Measurements from ENCODE around the gene SCAMP5. TPM values are rescaled to one million over a fixed set of nuclear protein-coding genes. Genes with fewer than 3 reads are reported as not detected.

Gene SCAMP5
- total RNA-seq, 1 donor from 2014 or later = 13.9 TPM

GRCh38 chr15:75030023-75030413 lies 34.7 kb downstream of the SCAMP5 start:
- TF ChIP-seq CTCF (IDR thresholded peaks at IDR 0.05; ENCODE audit: insufficient read depth, low read length, poor library complexity, severe bottlenecking) = no peak
- H3K4me3 ChIP-seq (ENCODE audit: low read depth, low read length) = no peak overlapping the region
- DNase-seq (ENCODE audit: low read depth) = no peak
- H3K27me3 ChIP-seq (ENCODE audit: control insufficient read depth, insufficient read depth, low read length) = no peaks in the 10 kb centered on the region
- no peaks in the 10 kb centered on the region for H3K36me3 ChIP-seq (ENCODE audit: control insufficient read depth, insufficient read depth, low read length)

GRCh38 chr15:75030424-75030823 lies 35.1 kb downstream of the SCAMP5 start:
- H3K4me3 ChIP-seq (ENCODE audit: low read depth, low read length) = no peak overlapping the region
- H3K27me3 ChIP-seq (ENCODE audit: control insufficient read depth, insufficient read depth, low read length) = no peaks in the 10 kb centered on the region
- TF ChIP-seq CTCF (IDR thresholded peaks at IDR 0.05; ENCODE audit: insufficient read depth, low read length, poor library complexity, severe bottlenecking) = no peak
- no peaks in the 10 kb centered on the region for H3K36me3 ChIP-seq (ENCODE audit: control insufficient read depth, insufficient read depth, low read length)
- DNase-seq (ENCODE audit: low read depth) = no peak

GRCh38 chr15:75031848-75032247 lies 36.5 kb downstream of the SCAMP5 start:
- H3K27me3 ChIP-seq (ENCODE audit: control insufficient read depth, insufficient read depth, low read length) = no peaks in the 10 kb centered on the region
- H3K4me3 ChIP-seq (ENCODE audit: low read depth, low read length) = no peak overlapping the region
- no peak for TF ChIP-seq CTCF (IDR thresholded peaks at IDR 0.05; ENCODE audit: insufficient read depth, low read length, poor library complexity, severe bottlenecking)
- no peaks in the 10 kb centered on the region for H3K36me3 ChIP-seq (ENCODE audit: control insufficient read depth, insufficient read depth, low read length)
- no peak for DNase-seq (ENCODE audit: low read depth)

GRCh38 chr15:75032395-75032794 lies 37.0 kb downstream of the SCAMP5 start:
- TF ChIP-seq CTCF (IDR thresholded peaks at IDR 0.05; ENCODE audit: insufficient read depth, low read length, poor library complexity, severe bottlenecking) = no peak
- H3K27me3 ChIP-seq (ENCODE audit: control insufficient read depth, insufficient read depth, low read length) = no peaks in the 10 kb centered on the region
- no peak overlapping the region for H3K4me3 ChIP-seq (ENCODE audit: low read depth, low read length)
- H3K36me3 ChIP-seq (ENCODE audit: control insufficient read depth, insufficient read depth, low read length) = no peaks in the 10 kb centered on the region
- no peak for DNase-seq (ENCODE audit: low read depth)

- no peak for DNase-seq (ENCODE audit: low read depth)
Measured at GRCh38 chr15:75033809-75034208, 38.4 kb downstream of the SCAMP5 start.

More at GRCh38 chr15:75033809-75034208, 38.4 kb downstream of the SCAMP5 start:
- no peak overlapping the region for H3K4me3 ChIP-seq (ENCODE audit: low read depth, low read length)
- no peaks in the 10 kb centered on the region for H3K36me3 ChIP-seq (ENCODE audit: control insufficient read depth, insufficient read depth, low read length)
- no peak for TF ChIP-seq CTCF (IDR thresholded peaks at IDR 0.05; ENCODE audit: insufficient read depth, low read length, poor library complexity, severe bottlenecking)
- no peaks in the 10 kb centered on the region for H3K27me3 ChIP-seq (ENCODE audit: control insufficient read depth, insufficient read depth, low read length)
